SK-N-SH treated with all-trans-retinoic acid at 6 μM for 48 hours (cell line): ENCODE data around the gene GTF2A2.

Experiments used
- ATAC-seq: fragments of 200-7000 bp; cut with Tn5 transposase; 3 replicates; pipeline ENCODE4 v1.9.1; 2020; ENCODE audit warnings: mild to moderate bottlenecking, moderate library complexity
- ARNTL ChIP-seq: fragments of 450-650 bp; formaldehyde crosslinking; IDR thresholded peaks from 2 replicates; pipeline ENCODE4 v1.5.0; 2020; ENCODE audit warnings: low read depth, mild to moderate bottlenecking, moderate library complexity, borderline replicate concordance
- CSDC2 ChIP-seq: fragments of 250-450 bp; sonication (Bioruptor Pico); IDR thresholded peaks from 2 replicates; pipeline ENCODE4 v1.5.0; 2020; ENCODE audit warnings: mild to moderate bottlenecking, moderate library complexity
- CSRNP3 ChIP-seq: fragments of 250-450 bp; sonication (Bioruptor Pico); IDR thresholded peaks from 2 replicates; pipeline ENCODE4 v1.5.1; 2021; ENCODE audit warnings: mild to moderate bottlenecking, moderate library complexity
- ESRRG ChIP-seq: fragments of 250-450 bp; sonication (Bioruptor Pico); IDR thresholded peaks from 2 replicates; pipeline ENCODE4 v1.6.1; 2021; ENCODE audit warnings: mild to moderate bottlenecking
- GLIS3 ChIP-seq: fragments of 250-450 bp; sonication (Bioruptor Pico); IDR thresholded peaks from 2 replicates; pipeline ENCODE4 v1.5.0; 2020; ENCODE audit warnings: mild to moderate bottlenecking, moderate library complexity
- OSR1 ChIP-seq: fragments of 250-450 bp; sonication (Bioruptor Pico); IDR thresholded peaks from 2 replicates; pipeline ENCODE4 v1.8.0; 2022; ENCODE audit warnings: moderate library complexity, mild to moderate bottlenecking, inconsistent platforms
- PATZ1 ChIP-seq: fragments of 250-450 bp; sonication (Bioruptor Pico); IDR thresholded peaks from 2 replicates; pipeline ENCODE4 v1.8.0; 2020; ENCODE audit warnings: mild to moderate bottlenecking, moderate library complexity, borderline replicate concordance
- POU6F1 ChIP-seq: fragments of 250-450 bp; sonication (Bioruptor Pico); IDR thresholded peaks from 2 replicates; pipeline ENCODE4 v1.8.0; 2021; ENCODE audit warnings: low read depth, mild to moderate bottlenecking, moderate library complexity, borderline replicate concordance
- PPARA ChIP-seq: fragments of 250-450 bp; sonication (Bioruptor Pico); IDR thresholded peaks from 2 replicates; pipeline ENCODE4 v1.5.0; 2020; ENCODE audit warnings: mild to moderate bottlenecking, borderline replicate concordance
- TCF4 ChIP-seq: fragments of 250-450 bp; sonication (Bioruptor Pico); IDR thresholded peaks from 2 replicates; pipeline ENCODE4 v1.8.0; 2021; ENCODE audit warnings: mild to moderate bottlenecking, moderate library complexity, borderline replicate concordance
- TOX ChIP-seq: fragments of 250-450 bp; sonication (Bioruptor Pico); IDR thresholded peaks from 2 replicates; pipeline ENCODE4 v1.8.0; 2021; ENCODE audit warnings: mild to moderate bottlenecking, moderate library complexity, borderline replicate concordance
- TSHZ2 ChIP-seq: fragments of 250-450 bp; sonication (Bioruptor Pico); IDR thresholded peaks from 2 replicates; pipeline ENCODE4 v1.5.0; 2020; ENCODE audit warnings: mild to moderate bottlenecking, moderate library complexity
- ZC3H10 ChIP-seq: fragments of 250-450 bp; sonication (Bioruptor Pico); IDR thresholded peaks from 2 replicates; pipeline ENCODE4 v1.5.1; 2021; ENCODE audit warnings: mild to moderate bottlenecking, moderate library complexity
- ZFP3 ChIP-seq: fragments of 250-450 bp; sonication (Bioruptor Pico); IDR thresholded peaks from 2 replicates; pipeline ENCODE4 v1.5.0; 2020; ENCODE audit warnings: mild to moderate bottlenecking, moderate library complexity
- ZFP30 ChIP-seq: fragments of 450-650 bp; formaldehyde crosslinking; IDR thresholded peaks from 2 replicates; pipeline ENCODE4 v1.5.0; 2022; ENCODE audit warnings: mild to moderate bottlenecking, moderate library complexity
- ZNF565 ChIP-seq: fragments of 450-650 bp; formaldehyde crosslinking; conservative IDR thresholded peaks from 2 replicates; pipeline ENCODE4 v1.5.0; 2020; ENCODE audit warnings: low read depth, mild to moderate bottlenecking, moderate library complexity
- ZNF70 ChIP-seq: fragments of 450-650 bp; formaldehyde crosslinking; IDR thresholded peaks from 2 replicates; pipeline ENCODE4 v1.5.0; 2020; ENCODE audit warnings: mild to moderate bottlenecking, moderate library complexity
- ZNF8 ChIP-seq: fragments of 450-650 bp; formaldehyde crosslinking; IDR thresholded peaks from 2 replicates; pipeline ENCODE4 v1.5.0; 2020; ENCODE audit warnings: mild to moderate bottlenecking, moderate library complexity

GTF2A2 gene

GRCh38 chr15:59615661-59616060, 41.7 kb downstream of the GTF2A2 start:
- TF ChIP-seq TOX (CRISPR knock-in tag) (no peak), OSR1 (no peak), ZNF8 (CRISPR knock-in tag) (no peak), TCF4 (no peak), GLIS3 (CRISPR knock-in tag) (no peak), ZFP3 (CRISPR knock-in tag) (no peak), ZNF70 (CRISPR knock-in tag) (no peak), ESRRG (CRISPR knock-in tag) (no peak), POU6F1 (CRISPR knock-in tag) (no peak), ZC3H10 (CRISPR knock-in tag) (no peak), PATZ1 (CRISPR knock-in tag) (no peak), ZFP30 (CRISPR knock-in tag) (no peak), ZNF565 (CRISPR knock-in tag) (no peak), ARNTL (CRISPR knock-in tag) (no peak), CSRNP3 (CRISPR knock-in tag) (no peak), PPARA (CRISPR knock-in tag) (no peak)
- no peak for ATAC-seq

GRCh38 chr15:59614153-59614552, 43.2 kb downstream of the GTF2A2 start:
- no peak for ATAC-seq
- no peak for TF ChIP-seq ZFP3 (CRISPR knock-in tag)
- TF ChIP-seq GLIS3 (CRISPR knock-in tag) = no peak
- no peak for TF ChIP-seq CSDC2 (CRISPR knock-in tag)
- TF ChIP-seq TSHZ2 = no peak

GRCh38 chr15:59611276-59612260, 45.7 kb downstream of the GTF2A2 start, which contains the start of gene GCNT3:
Gene GCNT3 (plus strand): TSS chr15:59611783. CDS start chr15:59618239, 6,456 bp downstream.
- no peak for ATAC-seq
- TF ChIP-seq ZFP3 (CRISPR knock-in tag) (no peak), ESRRG (CRISPR knock-in tag) (no peak)
